GM12874 (cell line): ENCODE data around the gene CCL13.
A peak's percentile ranks its signal among the peaks of the same experiment; 100 is the strongest.

ENCODE experiments used
- TF ChIP-seq, protein P1 (sequence below): IDR thresholded peaks from 2 replicates; pipeline ENCODE4 v1.5.1; 2011; ENCODE audit warnings: low read depth, mild to moderate bottlenecking, control low read depth, low read length, moderate library complexity; ENCODE audit not compliant: insufficient read depth

CCL13 gene

DNA sequence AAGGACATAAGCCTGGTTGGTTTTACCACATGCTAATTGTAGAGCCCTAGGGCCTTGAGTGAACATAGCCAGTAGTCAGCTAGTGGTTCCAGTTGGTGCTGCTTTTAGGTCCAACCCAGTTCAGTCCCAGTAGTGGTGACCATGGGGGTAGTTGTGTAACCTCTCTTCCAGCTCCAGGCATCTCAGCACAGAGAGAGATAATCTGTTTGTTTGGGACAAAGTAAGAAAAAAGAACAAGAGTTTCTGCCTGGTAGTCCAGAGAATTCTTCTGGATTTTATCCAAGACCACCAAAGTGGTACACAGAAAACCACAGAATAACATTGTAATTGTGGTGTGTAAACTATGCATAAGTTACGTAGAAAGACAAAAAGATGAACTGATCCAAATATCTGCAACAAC, 5.2 kb upstream of the CCL13 start:
- TF ChIP-seq, protein P1, sequence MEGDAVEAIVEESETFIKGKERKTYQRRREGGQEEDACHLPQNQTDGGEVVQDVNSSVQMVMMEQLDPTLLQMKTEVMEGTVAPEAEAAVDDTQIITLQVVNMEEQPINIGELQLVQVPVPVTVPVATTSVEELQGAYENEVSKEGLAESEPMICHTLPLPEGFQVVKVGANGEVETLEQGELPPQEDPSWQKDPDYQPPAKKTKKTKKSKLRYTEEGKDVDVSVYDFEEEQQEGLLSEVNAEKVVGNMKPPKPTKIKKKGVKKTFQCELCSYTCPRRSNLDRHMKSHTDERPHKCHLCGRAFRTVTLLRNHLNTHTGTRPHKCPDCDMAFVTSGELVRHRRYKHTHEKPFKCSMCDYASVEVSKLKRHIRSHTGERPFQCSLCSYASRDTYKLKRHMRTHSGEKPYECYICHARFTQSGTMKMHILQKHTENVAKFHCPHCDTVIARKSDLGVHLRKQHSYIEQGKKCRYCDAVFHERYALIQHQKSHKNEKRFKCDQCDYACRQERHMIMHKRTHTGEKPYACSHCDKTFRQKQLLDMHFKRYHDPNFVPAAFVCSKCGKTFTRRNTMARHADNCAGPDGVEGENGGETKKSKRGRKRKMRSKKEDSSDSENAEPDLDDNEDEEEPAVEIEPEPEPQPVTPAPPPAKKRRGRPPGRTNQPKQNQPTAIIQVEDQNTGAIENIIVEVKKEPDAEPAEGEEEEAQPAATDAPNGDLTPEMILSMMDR: no peak

- TF ChIP-seq, protein P1: no peak
Measured at GRCh38 chr17:34352191-34352590, 4.1 kb upstream of the CCL13 start.

DNA sequence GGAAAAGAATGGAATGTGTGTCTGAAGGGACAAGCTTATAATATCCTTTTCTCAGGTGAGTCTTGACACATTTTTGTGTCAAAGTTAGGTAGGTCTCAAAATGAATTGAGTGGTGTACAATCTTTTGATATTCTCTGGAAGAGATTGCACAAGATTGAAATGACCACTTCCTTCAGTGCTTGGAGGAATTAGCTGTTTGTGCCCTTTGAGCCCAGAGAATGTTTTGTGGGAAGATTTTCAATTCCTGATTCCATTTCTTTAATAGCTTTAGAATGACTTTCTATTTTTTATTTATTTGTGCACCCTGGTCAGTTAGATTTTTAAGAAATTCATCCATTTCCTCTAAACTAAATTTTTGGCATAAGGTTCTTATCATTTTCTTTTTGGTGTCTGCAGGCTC, 1.6 kb upstream of the CCL13 start:
- TF ChIP-seq, protein P1: no peak

- TF ChIP-seq, protein P1: no peak
Measured at GRCh38 chr17:34357398-34357797, 1.1 kb downstream of the CCL13 start.

DNA sequence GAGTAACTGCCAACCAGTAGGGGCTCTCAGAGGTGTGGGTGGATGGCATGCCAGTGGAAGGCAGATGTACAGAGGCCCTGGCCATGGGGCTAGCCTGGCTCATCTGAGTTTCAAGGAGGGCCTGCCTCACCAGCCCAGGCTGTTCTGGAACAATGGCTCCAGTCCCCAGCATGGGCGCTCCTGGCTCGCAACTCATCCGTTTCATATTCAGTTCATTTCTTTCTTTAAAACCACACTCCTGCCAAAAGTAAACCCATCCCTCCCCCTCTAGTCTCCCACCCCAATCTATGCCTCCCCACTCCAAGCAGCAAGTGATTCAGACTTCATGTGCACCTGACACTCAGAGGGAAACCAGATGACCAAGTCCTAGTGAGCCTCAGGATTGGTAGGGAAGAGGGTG, 2.4 kb downstream of the CCL13 start:
- TF ChIP-seq, protein P1: no peak

DNA sequence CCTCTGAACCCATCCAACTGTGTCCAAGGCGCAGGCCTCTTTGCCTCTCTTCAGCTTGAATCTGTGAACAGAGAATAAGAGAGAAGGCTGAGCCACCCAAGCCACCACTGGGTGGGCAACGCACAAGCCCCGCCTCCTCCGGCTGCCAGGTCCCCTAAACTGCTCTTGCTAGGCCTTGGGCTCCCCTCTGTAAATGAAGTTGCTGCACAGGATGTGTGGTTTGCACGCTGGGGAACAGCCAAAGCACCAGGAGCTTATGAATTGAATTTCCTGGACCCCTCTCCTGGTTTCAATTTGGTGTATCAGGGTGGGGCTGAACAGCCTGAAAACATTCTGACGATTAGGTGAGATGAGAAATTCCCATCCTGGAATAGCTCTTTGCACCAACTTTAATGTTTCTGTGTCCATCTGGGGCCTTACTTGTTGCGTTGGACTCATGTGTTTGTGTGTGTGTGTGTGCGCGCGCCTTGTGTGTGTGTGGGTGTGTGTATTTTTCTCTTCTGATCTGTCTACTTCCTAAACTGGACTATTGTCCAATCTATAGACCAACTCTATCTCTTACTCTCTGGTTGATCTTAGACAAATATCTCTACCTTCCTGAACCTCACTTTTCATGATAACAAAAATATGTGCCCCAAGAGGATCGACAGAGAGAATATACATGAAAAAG, 4.5 kb downstream of the CCL13 start:
- TF ChIP-seq, protein P1: no peak

DNA sequence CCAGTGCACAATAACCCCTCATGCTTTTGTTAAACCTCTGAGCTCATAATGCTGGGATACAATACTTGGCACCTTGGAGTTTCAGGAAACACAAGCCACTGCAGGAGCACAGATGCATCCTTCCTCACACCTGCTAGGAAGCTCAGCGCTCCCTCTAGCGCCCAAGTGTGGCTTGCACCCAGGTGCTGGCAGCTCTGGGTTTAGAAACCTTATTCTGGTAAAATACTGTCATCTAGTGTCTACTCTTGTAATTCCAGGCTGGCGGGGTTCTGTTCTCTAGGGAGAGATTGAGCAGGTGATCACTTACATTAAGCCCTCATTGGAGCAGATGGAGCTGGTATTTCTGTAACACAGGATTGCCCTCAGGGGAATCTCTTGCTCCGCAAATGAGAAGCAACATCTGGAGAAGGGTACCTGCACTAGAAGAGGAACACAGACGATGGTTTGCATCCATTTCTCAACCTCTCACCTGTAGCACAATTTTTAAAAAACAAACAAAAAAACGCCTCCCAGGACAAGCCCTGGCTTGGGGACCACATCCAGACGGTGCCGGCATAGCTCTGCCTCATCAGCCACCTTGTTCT, 5.3 kb downstream of the CCL13 start:
- TF ChIP-seq, protein P1: peak; percentile 97
